H1 (cell line): ENCODE data around the gene GIMAP2.

Source experiments
- BCL11A ChIP-seq, 2 experiments: IDR thresholded peaks; one replicate each; pipeline ENCODE4 v1.6.1; 2011; ENCODE audit warnings: low read depth in 2 of 2, low read length in 2 of 2, mild to moderate bottlenecking in 2 of 2
- CREB1 ChIP-seq: IDR thresholded peaks from 2 replicates; pipeline ENCODE4 v1.6.1; 2012; ENCODE audit warnings: inconsistent platforms
- CTCF ChIP-seq, 3 experiments: IDR thresholded peaks; 1 replicate in 2 of 3; 2 replicates in 1 of 3; pipeline versions ENCODE4 v1.5.1 to v1.6.1; 2011; ENCODE audit warnings: low read length in 3 of 3, mild to moderate bottlenecking in 3 of 3, inconsistent platforms in 2 of 3, low read depth in 1 of 3, moderate library complexity in 1 of 3; ENCODE audit not compliant: insufficient read depth in 1 of 3; ENCODE audit errors: control extremely low read depth in 1 of 3
- EP300 ChIP-seq, 2 experiments: IDR thresholded peaks; 1 replicate in 1 of 2; 2 replicates in 1 of 2; pipeline ENCODE4 v1.6.1; 2011 to 2012; ENCODE audit warnings: low read depth in 2 of 2, low read length in 2 of 2, mild to moderate bottlenecking in 2 of 2, borderline replicate concordance in 1 of 2, inconsistent platforms in 1 of 2, moderate library complexity in 1 of 2
- GTF2F1 ChIP-seq: IDR thresholded peaks from 2 replicates; pipeline ENCODE4 v1.6.1; 2012; ENCODE audit warnings: low read depth, low read length, improper control_type of control experiment, borderline replicate concordance
- POLR2A ChIP-seq, 2 experiments: IDR thresholded peaks; 1 replicate in 1 of 2; 2 replicates in 1 of 2; pipeline ENCODE4 v1.6.1; 2011; ENCODE audit warnings: low read depth in 2 of 2, low read length in 2 of 2, mild to moderate bottlenecking in 2 of 2; ENCODE audit errors: control extremely low read depth in 1 of 2
- YY1 ChIP-seq: IDR thresholded peaks from 2 replicates; pipeline ENCODE4 v1.6.1; 2011; ENCODE audit warnings: low read depth, mild to moderate bottlenecking, low read length

- TF ChIP-seq EP300 (IDR thresholded peaks at IDR 0.05; ENCODE audit: borderline replicate concordance in 1 of 2, low read depth in 2 of 2, low read length in 2 of 2), result no peak
- TF ChIP-seq BCL11A (IDR thresholded peaks at IDR 0.05; ENCODE audit: low read depth in 2 of 2, low read length in 2 of 2), result no peak
- TF ChIP-seq POLR2A (IDR thresholded peaks at IDR 0.05; ENCODE audit: control extremely low read depth in 1 of 2, low read depth in 2 of 2, low read length in 2 of 2), result no peak
- TF ChIP-seq CTCF (IDR thresholded peaks at IDR 0.05; ENCODE audit: control extremely low read depth in 1 of 3, insufficient read depth in 1 of 3, low read depth in 1 of 3, low read length in 3 of 3), result no peak
- no peak for TF ChIP-seq CREB1
- TF ChIP-seq GTF2F1, result no peak
- no peak for TF ChIP-seq YY1
These were observed 34.7 kb downstream of the GIMAP2 start for GRCh38 chr7:150719960-150720891.
